ENCODE measurements around the gene SLC9A3. TPM values are rescaled to one million over a fixed set of nuclear protein-coding genes. Genes with fewer than 3 reads are reported as not detected.
A peak's percentile ranks its signal among the peaks of the same experiment; 100 is the strongest.
"Not testable (repeated sequence)": the region's sequence is repeated elsewhere in the genome, so short reads cannot be mapped to it uniquely, and the experiment has no call there.

Gene SLC9A3
- total and polyA plus RNA-seq, 7 donors: 0.81 to 1.7 (median 1.2) TPM

GRCh38 chr5:474840-475661 is 49.2 kb downstream of the SLC9A3 start:
- intact Hi-C loops (cut with DNase I): loop anchor here (10.0 kb wide), 1 partner anchor 140 kb away; the partner anchor contains the start of gene CEP72 (in 2 of the 2)
- ATAC-seq (no peak), DNase-seq (peak; percentile 30 to 49)
- H3K36me3 ChIP-seq (ENCODE audit: insufficient read depth in 1 of 2, low read depth in 1 of 2): peaks cover 0 to 10% of the 10 kb centered on the region in 2 donors
- peaks cover 14% of the 10 kb centered on the region for H3K4me1 ChIP-seq
- H3K27me3 ChIP-seq (ENCODE audit: insufficient read depth in 3 of 3, low read length in 2 of 3): peaks cover 0 to 52% (median 33%) of the 10 kb centered on the region in 3 donors
- H3K4me3 ChIP-seq: peak overlapping the region; percentile 38
- H3K9me3 ChIP-seq: no peaks in the 10 kb centered on the region
- H3K27ac ChIP-seq: no peak overlapping the region
- no peak for TF ChIP-seq CTCF (IDR thresholded peaks at IDR 0.05)
- 14 to 24% (median 23%) methylated on average over 41 to 50 of the region's 50 CpGs for WGBS, 3 donors

- not testable (repeated sequence) for ATAC-seq, H3K27ac ChIP-seq, H3K9me3 ChIP-seq, DNase-seq
- Histone ChIP-seq H3K4me3 (peak overlapping the region; percentile 72), H3K36me3 (ENCODE audit: insufficient read depth in 1 of 2, low read depth in 1 of 2) (peaks cover 0 to 15% of the 10 kb centered on the region in 2 donors), H3K4me1 (peaks cover 14% of the 10 kb centered on the region), H3K27me3 (ENCODE audit: insufficient read depth in 3 of 3, low read length in 2 of 3) (peaks cover 0 to 45% (median 28%) of the 10 kb centered on the region in 3 donors)
- intact Hi-C loops (cut with DNase I): loop anchor here (10.0 kb wide), 1 partner anchor 140 kb away; the partner anchor contains the start of gene CEP72 (in 2 of the 2)
- 0 to 2% (median 2%) methylated on average over 6 to 11 of the region's 50 CpGs for WGBS, 3 donors
Observed at GRCh38 chr5:474232-474839, 49.9 kb downstream of the SLC9A3 start.

GRCh38 chr5:473551-474192 is 50.6 kb downstream of the SLC9A3 start:
- ATAC-seq (peak; percentile 15 to 35 (median 20)), DNase-seq (peak; percentile 41 to 68)
- Histone ChIP-seq H3K27me3 (ENCODE audit: insufficient read depth in 3 of 3, low read length in 2 of 3) (peaks cover 0 to 38% (median 23%) of the 10 kb centered on the region in 3 donors), H3K4me1 (peaks cover 14% of the 10 kb centered on the region), H3K9me3 (no peaks in the 10 kb centered on the region), H3K4me3 (peak overlapping the region; percentile 72), H3K27ac (peak overlapping the region; percentile 76), H3K36me3 (ENCODE audit: insufficient read depth in 1 of 2, low read depth in 1 of 2) (peaks cover 0 to 18% of the 10 kb centered on the region in 2 donors)
- intact Hi-C loops (cut with DNase I): loop anchor here (10.0 kb wide), 1 partner anchor 141 kb away; the partner anchor contains the start of gene CEP72 (in 2 of the 2)
- no peak for TF ChIP-seq CTCF (IDR thresholded peaks at IDR 0.05)
- WGBS, 3 donors: 0% methylated on average over 32 to 44 of the region's 44 CpGs

GRCh38 chr5:472656-473550 is 51.3 kb downstream of the SLC9A3 start:
- Histone ChIP-seq H3K4me3 (peak overlapping the region; percentile 72), H3K4me1 (peaks cover 14% of the 10 kb centered on the region), H3K9me3 (no peaks in the 10 kb centered on the region), H3K27me3 (ENCODE audit: insufficient read depth in 3 of 3, low read length in 2 of 3) (peaks cover 0 to 30% (median 21%) of the 10 kb centered on the region in 3 donors), H3K36me3 (ENCODE audit: insufficient read depth in 1 of 2, low read depth in 1 of 2) (peaks cover 0 to 18% of the 10 kb centered on the region in 2 donors), H3K27ac (peak overlapping the region; percentile 86)
- TF ChIP-seq CTCF (IDR thresholded peaks at IDR 0.05): no peak
- WGBS, 3 donors: 0 to 1% (median 1%) methylated on average over 42 to 137 of the region's 137 CpGs
- intact Hi-C loops (cut with DNase I): loop anchor here (10.0 kb wide), 1 partner anchor 142 kb away; the partner anchor contains the start of gene CEP72 (in 2 of the 2)
- ATAC-seq: peak; percentile 84 to 93 (median 88)
- peak; percentile 89 to 94 for DNase-seq

Data from psoas muscle (tissue), 8 donors.